Effector CD4-positive, alpha-beta T cell (primary cell): Measurements from ENCODE around the gene PPFIA3.
"Not testable (repeated sequence)": the region's sequence is repeated elsewhere in the genome, so short reads cannot be mapped to it uniquely, and the experiment has no call there.

ENCODE experiments used
- DNase-seq: peaks from one replicate; pipeline ENCODE4 v3.0.0-alpha.2; 2020

PPFIA3 gene

GRCh38 chr19:49150106-49150943 is 31.0 kb downstream of the PPFIA3 start:
- DNase-seq = no peak

GRCh38 chr19:49150944-49151243 is 31.6 kb downstream of the PPFIA3 start:
- DNase-seq = no peak

- no peak for DNase-seq
Measured at GRCh38 chr19:49151267-49152118, 32.1 kb downstream of the PPFIA3 start.

- DNase-seq = no peak
Measured at GRCh38 chr19:49152119-49152550, 32.8 kb downstream of the PPFIA3 start.

GRCh38 chr19:49153167-49153809 is 33.9 kb downstream of the PPFIA3 start:
- no peak for DNase-seq

GRCh38 chr19:49154279-49154678 is 34.9 kb downstream of the PPFIA3 start:
- DNase-seq = no peak

- no peak for DNase-seq
Measured at GRCh38 chr19:49155005-49155819, 35.9 kb downstream of the PPFIA3 start, which contains the start of gene HRC. TSS of gene HRC (minus strand) at chr19:49155396. CDS start at chr19:49155237, 159 bp downstream.

GRCh38 chr19:49155820-49156346 is 36.5 kb downstream of the PPFIA3 start:
- DNase-seq = no peak

- no peak for DNase-seq
Measured at GRCh38 chr19:49157445-49158224, 38.3 kb downstream of the PPFIA3 start, which contains the start of gene TRPM4. TSS of gene TRPM4 (plus strand) at chr19:49157792. CDS start at chr19:49157867, 75 bp downstream.

- DNase-seq = no peak
Measured at GRCh38 chr19:49160450-49161189, 41.3 kb downstream of the PPFIA3 start.

- no peak for DNase-seq
Measured at GRCh38 chr19:49161987-49162386, 42.6 kb downstream of the PPFIA3 start.

- DNase-seq = no peak
Measured at GRCh38 chr19:49165111-49165750, 45.9 kb downstream of the PPFIA3 start.

- no peak for DNase-seq
Measured at GRCh38 chr19:49165865-49166301, 46.5 kb downstream of the PPFIA3 start.

GRCh38 chr19:49167857-49168409 is 48.6 kb downstream of the PPFIA3 start:
- DNase-seq = no peak

GRCh38 chr19:49168421-49168820 is 49.1 kb downstream of the PPFIA3 start:
- DNase-seq = no peak

GRCh38 chr19:49173198-49173597 is 53.9 kb downstream of the PPFIA3 start:
- no peak for DNase-seq

GRCh38 chr19:49180659-49181058 is 61.3 kb downstream of the PPFIA3 start:
- no peak for DNase-seq

- DNase-seq = not testable (repeated sequence)
Measured at GRCh38 chr19:49182010-49182847, 62.9 kb downstream of the PPFIA3 start.
